HG03196 (cell line): ENCODE data around the gene P4HTM.

Source experiments
- ATAC-seq: cut with Tn5 transposase; IDR thresholded peaks from one replicate; pipeline ENCODE4 v1.9.1; 2021; ENCODE audit not compliant: unreplicated experiment

The P4HTM gene

GRCh38 chr3:48989796-48990635 is at the start of gene P4HTM:
Gene P4HTM (plus strand): TSS chr3:48990241. CDS start chr3:48990257, 16 bp downstream.
- ATAC-seq, result peak; percentile 45

- ATAC-seq, result no peak
These were observed 44.6 kb upstream of the P4HTM start for GRCh38 chr3:48945432-48945831.

- ATAC-seq, result no peak
These were observed 44.0 kb upstream of the P4HTM start for GRCh38 chr3:48945891-48946549.

GRCh38 chr3:48949376-48949717 is 40.7 kb upstream of the P4HTM start:
- no peak for ATAC-seq

GRCh38 chr3:48950051-48950450 is 40.0 kb upstream of the P4HTM start:
- ATAC-seq, result no peak

- no peak for ATAC-seq
These were observed 38.3 kb upstream of the P4HTM start for GRCh38 chr3:48951764-48952163.

- ATAC-seq, result no peak
These were observed 37.4 kb upstream of the P4HTM start for GRCh38 chr3:48952510-48953118.

- ATAC-seq, result no peak
These were observed 32.9 kb upstream of the P4HTM start for GRCh38 chr3:48957006-48957705.

GRCh38 chr3:48960841-48961413 is 29.1 kb upstream of the P4HTM start:
- ATAC-seq, result no peak

- no peak for ATAC-seq
These were observed 27.7 kb upstream of the P4HTM start for GRCh38 chr3:48962340-48962739.

GRCh38 chr3:48962939-48963338 is 27.1 kb upstream of the P4HTM start:
- no peak for ATAC-seq

- ATAC-seq, result no peak
These were observed 26.4 kb upstream of the P4HTM start for GRCh38 chr3:48963591-48963990.

- no peak for ATAC-seq
These were observed 23.7 kb upstream of the P4HTM start for GRCh38 chr3:48966367-48966766.

GRCh38 chr3:48966876-48967361 is 23.1 kb upstream of the P4HTM start:
- ATAC-seq, result no peak

GRCh38 chr3:48970586-48970985 is 19.5 kb upstream of the P4HTM start:
- ATAC-seq, result no peak

GRCh38 chr3:48974076-48974864 is 15.8 kb upstream of the P4HTM start:
- ATAC-seq, result no peak

- ATAC-seq, result no peak
These were observed 10.6 kb upstream of the P4HTM start for GRCh38 chr3:48979451-48979850.

GRCh38 chr3:48980295-48980694 is 9.7 kb upstream of the P4HTM start:
- ATAC-seq, result no peak

GRCh38 chr3:48982016-48982415 is 8.0 kb upstream of the P4HTM start:
- ATAC-seq, result no peak

- no peak for ATAC-seq
These were observed 7.4 kb upstream of the P4HTM start for GRCh38 chr3:48982686-48983085.
